Measurements from ENCODE around the gene TRMT10A.
"Not testable (repeated sequence)": the region's sequence is repeated elsewhere in the genome, so short reads cannot be mapped to it uniquely, and the experiment has no call there.

The TRMT10A gene

DNA sequence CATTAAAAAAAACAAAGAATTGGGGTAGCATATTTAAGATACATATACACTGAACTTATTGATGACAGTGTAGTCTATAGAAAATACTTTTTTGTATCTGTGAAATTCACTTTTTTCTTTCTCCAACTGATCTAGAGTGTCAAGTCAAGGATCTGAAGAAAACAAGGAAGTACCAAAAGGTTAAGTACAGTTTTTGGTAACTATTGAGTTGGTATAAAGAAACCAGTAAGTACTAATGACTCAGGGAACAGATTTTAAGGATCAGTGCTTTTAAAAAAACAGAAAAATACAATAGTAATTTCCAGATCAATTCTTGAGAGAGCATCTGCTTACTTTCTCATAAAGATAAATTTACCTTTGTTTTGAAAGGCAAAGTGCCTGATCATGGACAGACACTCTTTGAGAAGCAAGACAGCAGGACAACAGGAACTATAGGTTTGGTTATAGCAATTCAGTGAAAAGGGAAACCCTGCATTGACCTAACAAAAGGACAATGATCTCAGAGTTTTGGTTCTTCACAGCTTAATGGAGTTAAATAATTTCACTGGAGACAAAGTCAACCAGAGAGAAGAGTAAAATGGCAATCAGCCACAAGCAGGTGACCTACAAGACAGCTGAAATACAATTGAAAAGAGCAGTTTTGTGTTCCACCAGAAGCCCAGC lies 23.4 kb downstream of the TRMT10A start:
- DNase-seq, result no peak

DNA sequence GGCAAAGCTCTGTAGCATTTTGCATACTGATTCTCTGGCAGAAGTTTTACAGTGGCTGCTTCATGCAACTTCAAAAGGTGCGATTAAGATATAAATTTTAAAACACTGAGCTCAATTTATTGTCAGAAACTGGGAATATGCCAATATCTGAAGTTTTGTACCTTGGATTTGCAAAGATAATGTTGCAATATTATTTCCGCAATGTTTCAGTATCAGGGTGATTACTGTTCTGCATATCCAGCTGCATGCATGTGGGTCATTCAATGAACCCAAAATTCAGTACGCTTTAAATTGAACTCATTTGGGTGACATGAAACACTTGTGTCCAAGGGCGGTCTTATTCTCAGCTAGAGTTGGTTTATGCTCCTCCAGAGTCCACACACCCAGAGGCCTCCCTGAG lies 26.2 kb downstream of the TRMT10A start:
- DNase-seq, result no peak

DNA sequence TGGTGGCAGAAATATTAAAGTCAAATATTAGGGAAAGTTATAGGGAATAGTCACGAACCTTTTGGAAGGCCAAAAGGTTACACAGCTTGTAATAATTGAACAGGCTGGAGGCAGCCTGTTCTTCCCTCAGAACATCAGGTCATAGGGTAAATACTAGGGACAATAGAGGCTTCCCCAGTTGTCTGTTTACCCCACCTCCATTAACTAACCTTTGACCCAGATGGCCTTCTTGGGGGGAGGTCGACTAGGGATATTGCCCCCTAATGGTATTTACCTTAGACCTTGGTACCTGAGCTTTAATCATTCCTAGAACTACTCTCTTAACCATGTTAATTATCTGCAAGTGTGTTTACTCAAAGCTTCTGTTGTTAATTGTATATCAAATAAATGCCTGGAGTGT lies 27.0 kb downstream of the TRMT10A start:
- DNase-seq, result no peak

DNA sequence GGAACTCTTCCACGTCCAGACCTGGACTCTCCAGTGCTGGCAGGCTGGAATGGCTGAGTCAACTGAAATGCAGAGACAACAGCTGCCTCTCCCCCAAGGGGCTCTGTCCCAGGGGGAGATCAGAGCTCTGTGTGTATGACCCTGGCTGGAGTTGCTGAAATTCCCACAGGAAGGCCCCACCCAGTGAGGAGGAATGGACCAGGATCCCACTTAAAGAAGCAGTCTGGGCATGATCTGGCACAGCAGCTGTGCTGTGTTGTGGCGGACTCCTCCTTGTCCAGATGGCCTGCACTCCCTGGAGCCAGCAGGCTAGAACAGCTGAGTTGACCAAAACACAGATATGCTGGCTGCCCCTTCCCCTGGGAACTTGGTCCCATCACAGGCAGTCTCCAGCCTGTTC lies 27.6 kb downstream of the TRMT10A start:
- DNase-seq, result no peak

DNA sequence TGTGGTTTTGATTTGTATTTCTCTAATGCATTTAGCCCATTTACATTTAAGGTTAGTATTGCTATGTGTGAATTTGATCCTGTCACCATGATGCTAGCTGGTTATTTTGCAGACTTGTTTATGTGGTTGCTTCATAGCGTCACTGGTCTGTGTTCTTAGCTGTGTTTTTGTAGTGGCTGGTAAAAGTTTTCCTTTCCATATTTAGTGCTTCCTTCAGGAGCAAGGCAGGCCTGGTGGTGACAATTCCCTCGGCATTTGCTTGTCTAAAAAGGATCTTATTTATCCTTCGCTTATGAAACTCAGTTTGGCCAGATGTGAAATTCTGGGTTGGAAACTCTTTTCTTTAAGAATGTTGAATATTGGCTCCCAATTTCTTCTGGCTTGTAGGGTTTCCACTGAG lies 29.1 kb downstream of the TRMT10A start:
- not testable (repeated sequence) for DNase-seq

DNA sequence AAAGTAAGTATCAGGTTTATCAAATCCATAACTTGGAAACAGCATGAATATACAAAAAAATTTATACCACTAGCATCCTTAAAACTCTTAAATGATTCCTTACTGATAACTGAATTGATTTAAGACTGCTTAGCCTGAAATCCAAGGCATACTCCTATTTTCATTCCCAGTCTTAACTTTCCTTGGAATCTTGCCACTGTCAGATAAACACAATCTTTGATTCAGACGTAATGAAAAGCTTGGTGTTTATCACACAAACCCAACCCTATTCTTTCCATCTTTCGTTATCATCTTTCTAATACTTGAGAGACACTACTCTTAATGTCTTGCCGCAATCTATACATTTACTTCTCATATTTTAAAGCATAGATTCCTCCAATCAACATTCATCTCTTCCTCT lies 33.9 kb downstream of the TRMT10A start:
- DNase-seq, result no peak

DNA sequence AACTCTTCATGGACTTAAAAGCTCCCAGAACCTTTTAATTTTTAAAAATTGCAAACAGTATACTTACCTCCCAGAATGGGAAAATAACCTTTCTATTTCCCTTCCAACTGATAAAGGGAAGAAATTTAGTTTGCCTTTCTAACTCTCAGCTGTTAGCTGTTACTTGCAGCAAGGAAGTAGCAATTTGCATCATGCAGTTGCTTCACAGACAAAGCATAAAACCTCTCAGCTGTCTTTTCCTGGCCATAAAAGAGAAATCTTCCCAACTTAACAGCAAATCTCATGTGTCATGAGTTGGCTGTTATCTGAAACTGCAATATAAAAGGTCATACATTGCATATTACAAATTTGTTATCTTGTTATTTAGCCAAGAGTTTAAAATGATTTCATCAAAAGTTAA lies 34.6 kb downstream of the TRMT10A start:
- DNase-seq, result no peak

DNA sequence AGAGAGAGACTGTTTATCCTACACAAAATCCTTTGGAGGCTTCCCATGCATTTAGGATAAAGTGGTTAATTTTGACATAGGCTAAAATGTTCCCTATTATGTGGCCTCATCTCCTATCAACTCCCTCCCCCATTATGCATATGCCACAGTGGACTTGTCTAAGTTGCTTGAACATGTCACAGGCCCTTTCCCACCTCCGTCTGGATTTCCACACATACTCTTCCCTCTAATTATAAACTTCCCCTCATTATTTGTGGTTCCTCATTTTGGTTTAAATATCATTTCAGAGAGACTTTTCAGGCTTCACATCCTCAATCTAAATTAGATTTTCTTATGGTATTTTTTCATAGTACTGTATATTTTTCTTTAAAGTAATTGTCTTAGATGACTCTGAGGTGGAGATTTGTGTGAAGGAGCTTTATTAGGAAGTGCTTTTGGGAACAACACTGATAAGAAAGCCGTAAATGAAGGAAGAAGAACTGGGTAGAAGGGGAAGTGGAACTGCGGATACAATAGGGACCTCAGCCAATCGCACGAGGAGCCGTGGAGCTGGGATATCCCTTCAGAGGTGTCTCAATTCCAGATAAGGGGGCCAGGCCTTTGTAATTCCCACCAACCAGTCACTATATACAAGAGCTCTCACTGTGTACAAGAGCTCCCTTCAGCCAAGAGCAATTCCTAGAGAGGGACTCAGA lies 45.1 kb downstream of the TRMT10A start:
- no peak for DNase-seq

DNA sequence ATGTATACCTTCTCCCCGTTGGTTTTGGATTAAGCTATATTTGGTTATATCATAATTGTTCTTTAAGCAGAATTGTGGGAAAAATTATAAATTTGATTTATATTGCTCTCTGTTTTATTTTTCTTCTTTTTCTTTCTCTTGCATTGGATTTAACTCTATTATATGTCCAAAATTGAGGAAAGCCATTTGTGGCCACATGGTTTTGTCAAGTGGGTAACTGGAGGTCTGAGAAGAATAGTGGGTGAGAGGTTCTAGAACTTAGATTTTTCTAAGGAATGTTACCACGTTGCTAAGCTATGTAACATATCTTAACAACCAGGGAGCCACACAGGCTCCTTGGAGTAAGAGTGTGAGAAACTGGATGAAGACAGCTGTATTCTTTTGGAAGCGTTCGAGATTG lies 53.1 kb downstream of the TRMT10A start, which contains the start of gene C4orf17:
Gene C4orf17 (plus strand): TSS at position 301 of the 400 bp plus-strand sequence. CDS start 2,061 bp downstream, outside the sequence.
- DNase-seq, result no peak

DNA sequence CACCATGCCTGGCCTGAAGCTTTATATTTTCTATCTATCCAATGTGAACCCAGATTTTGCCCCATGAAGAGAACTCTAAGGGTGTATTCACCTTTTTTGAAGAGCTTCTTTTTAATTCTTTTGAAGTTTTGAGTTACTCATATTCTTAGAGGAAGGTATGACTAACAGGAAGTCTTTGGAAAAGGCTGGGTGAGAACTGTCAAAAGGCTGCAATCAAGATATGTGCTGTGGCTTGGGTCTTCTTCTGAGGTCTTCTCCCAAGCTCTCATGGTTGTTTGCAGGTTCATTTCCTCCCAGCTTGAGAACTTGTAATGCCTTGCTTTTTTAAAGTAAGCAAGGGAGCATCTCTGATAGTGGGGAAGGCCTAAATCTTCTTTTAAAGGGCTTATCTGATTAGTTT lies 56.1 kb downstream of the TRMT10A start:
- no peak for DNase-seq

DNA sequence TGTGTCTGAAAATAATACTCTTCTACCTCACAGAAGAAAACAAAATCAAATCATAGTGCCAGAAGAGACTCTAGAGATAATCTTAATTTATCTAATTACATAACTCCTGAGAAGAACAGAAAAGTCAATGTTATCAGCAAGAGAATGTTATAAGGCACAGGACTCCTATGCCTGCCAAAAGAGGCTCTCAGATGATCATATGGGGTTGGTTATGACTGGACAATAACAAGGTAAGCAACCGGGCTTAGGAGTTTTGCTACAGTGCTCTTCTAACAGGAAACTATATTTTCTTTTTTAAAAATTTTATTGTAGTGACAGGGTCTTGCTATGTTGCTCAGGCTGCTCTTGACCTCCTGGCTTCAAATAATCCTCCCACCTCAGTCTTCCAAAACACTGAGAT lies 56.5 kb downstream of the TRMT10A start:
- DNase-seq, result no peak

DNA sequence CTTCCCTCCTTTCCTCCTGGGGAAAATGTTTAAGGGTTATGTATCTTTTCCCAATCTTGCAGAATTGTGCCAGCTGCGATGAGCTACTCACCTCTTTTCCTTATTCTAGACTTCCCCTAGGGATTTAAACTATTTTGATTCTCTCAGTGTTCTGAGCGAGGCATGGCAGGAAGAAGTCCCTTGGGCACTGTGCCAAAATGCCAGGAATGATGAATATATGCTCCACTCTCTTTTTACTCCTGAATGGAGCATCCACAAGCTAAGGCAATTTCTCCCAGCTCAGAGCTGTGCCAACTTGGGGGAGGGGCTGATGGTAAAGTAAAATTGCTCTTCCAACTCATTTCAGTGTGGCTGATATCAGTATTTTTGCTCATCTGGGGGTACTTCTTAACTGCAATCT lies 57.1 kb downstream of the TRMT10A start:
- DNase-seq, result no peak

DNA sequence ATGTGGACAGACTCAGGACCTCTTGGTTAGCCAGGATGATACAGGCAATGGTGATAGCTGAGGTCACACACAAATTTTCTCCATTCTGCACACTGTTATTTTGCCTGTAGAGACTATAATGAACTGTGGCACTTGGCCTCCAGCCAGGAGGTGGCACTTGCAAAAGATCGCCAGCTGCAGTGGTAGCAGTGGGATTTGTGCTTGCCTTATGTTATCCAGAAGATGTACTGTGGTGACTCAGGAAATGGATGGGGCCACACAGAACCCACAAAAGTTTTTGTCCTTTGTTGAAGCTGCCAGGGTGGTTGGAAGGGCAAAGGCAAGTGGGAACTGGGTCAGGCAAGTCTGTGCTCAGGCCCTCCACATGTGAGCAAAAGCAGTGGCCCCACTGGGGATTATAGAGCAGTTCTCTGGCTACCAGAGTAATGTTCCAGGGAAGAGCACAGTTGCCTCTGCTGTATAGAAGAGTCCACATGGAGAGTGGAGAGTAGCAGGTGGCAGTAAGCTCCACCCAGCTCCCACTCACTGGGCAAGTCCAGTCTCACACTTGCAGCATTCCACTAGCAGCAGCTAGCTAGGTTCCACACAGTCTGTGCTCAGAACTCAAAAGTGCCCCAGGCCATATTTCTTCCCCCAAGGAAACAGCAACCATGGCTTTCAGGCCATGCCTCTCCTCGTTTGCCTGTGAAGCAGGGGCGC lies 58.9 kb downstream of the TRMT10A start:
- DNase-seq, result no peak
